Measurements from ENCODE around the gene TEPSIN. TPM values are rescaled to one million over a fixed set of nuclear protein-coding genes. Genes with fewer than 3 reads are reported as not detected.

Gene TEPSIN
- total RNA-seq, 1 donor from 2014 or later = 40.0 TPM

- H3K9me3 Mint-ChIP-seq = no peaks in the 10 kb centered on the region
- no peak overlapping the region for H3K4me3 Mint-ChIP-seq
- H3K4me1 Mint-ChIP-seq = no peaks in the 10 kb centered on the region
- H3K27me3 Mint-ChIP-seq = no peaks in the 10 kb centered on the region
- no peak for DNase-seq
- intact Hi-C loops (cut with micrococcal nuclease) = no loop called here
- H3K36me3 Mint-ChIP-seq (ENCODE audit: low read depth) = no peaks in the 10 kb centered on the region
- H3K27ac Mint-ChIP-seq = no peak overlapping the region
Observed at GRCh38 chr17:81193470-81194224, 45.2 kb downstream of the TEPSIN start.

- intact Hi-C loops (cut with micrococcal nuclease) = no loop called here
- Mint-ChIP-seq H3K27ac (no peak overlapping the region), H3K4me1 (no peaks in the 10 kb centered on the region), H3K36me3 (ENCODE audit: low read depth) (no peaks in the 10 kb centered on the region), H3K9me3 (no peaks in the 10 kb centered on the region), H3K4me3 (no peak overlapping the region), H3K27me3 (no peaks in the 10 kb centered on the region)
- DNase-seq = no peak
Observed at GRCh38 chr17:81193051-81193410, 45.8 kb downstream of the TEPSIN start.

- DNase-seq = no peak
- Mint-ChIP-seq H3K9me3 (no peaks in the 10 kb centered on the region), H3K4me1 (no peaks in the 10 kb centered on the region), H3K27me3 (no peaks in the 10 kb centered on the region), H3K27ac (no peak overlapping the region), H3K36me3 (ENCODE audit: low read depth) (no peaks in the 10 kb centered on the region), H3K4me3 (no peak overlapping the region)
- intact Hi-C loops (cut with micrococcal nuclease) = no loop called here
Observed at GRCh38 chr17:81192386-81193050, 46.3 kb downstream of the TEPSIN start.

GRCh38 chr17:81191646-81192045 is 47.2 kb downstream of the TEPSIN start:
- Mint-ChIP-seq H3K36me3 (ENCODE audit: low read depth) (no peaks in the 10 kb centered on the region), H3K9me3 (no peaks in the 10 kb centered on the region), H3K27ac (no peak overlapping the region), H3K4me3 (no peak overlapping the region), H3K4me1 (no peaks in the 10 kb centered on the region), H3K27me3 (no peaks in the 10 kb centered on the region)
- intact Hi-C loops (cut with micrococcal nuclease) = no loop called here
- DNase-seq = no peak

- DNase-seq = no peak
- H3K36me3 Mint-ChIP-seq (ENCODE audit: low read depth) = no peaks in the 10 kb centered on the region
- intact Hi-C loops (cut with micrococcal nuclease) = no loop called here
- H3K27me3 Mint-ChIP-seq = no peaks in the 10 kb centered on the region
- no peaks in the 10 kb centered on the region for H3K4me1 Mint-ChIP-seq
- no peaks in the 10 kb centered on the region for H3K9me3 Mint-ChIP-seq
- H3K4me3 Mint-ChIP-seq = no peak overlapping the region
- H3K27ac Mint-ChIP-seq = no peak overlapping the region
Observed at GRCh38 chr17:81191116-81191515, 47.7 kb downstream of the TEPSIN start.

GRCh38 chr17:81190591-81190990 is 48.3 kb downstream of the TEPSIN start:
- Mint-ChIP-seq H3K4me3 (no peak overlapping the region), H3K4me1 (no peaks in the 10 kb centered on the region), H3K27ac (no peak overlapping the region), H3K27me3 (no peaks in the 10 kb centered on the region), H3K36me3 (ENCODE audit: low read depth) (no peaks in the 10 kb centered on the region), H3K9me3 (no peaks in the 10 kb centered on the region)
- DNase-seq = no peak
- intact Hi-C loops (cut with micrococcal nuclease) = no loop called here

GRCh38 chr17:81189670-81190530 is 49.0 kb downstream of the TEPSIN start:
- Mint-ChIP-seq H3K27me3 (no peaks in the 10 kb centered on the region), H3K9me3 (no peaks in the 10 kb centered on the region), H3K4me1 (no peaks in the 10 kb centered on the region), H3K36me3 (ENCODE audit: low read depth) (no peaks in the 10 kb centered on the region), H3K4me3 (no peak overlapping the region), H3K27ac (no peak overlapping the region)
- intact Hi-C loops (cut with micrococcal nuclease) = no loop called here
- DNase-seq = no peak

GRCh38 chr17:81189016-81189415 is 49.8 kb downstream of the TEPSIN start:
- Mint-ChIP-seq H3K9me3 (no peaks in the 10 kb centered on the region), H3K27me3 (no peaks in the 10 kb centered on the region), H3K27ac (no peak overlapping the region), H3K4me3 (no peak overlapping the region), H3K36me3 (ENCODE audit: low read depth) (no peaks in the 10 kb centered on the region), H3K4me1 (no peaks in the 10 kb centered on the region)
- intact Hi-C loops (cut with micrococcal nuclease) = no loop called here
- no peak for DNase-seq

- intact Hi-C loops (cut with micrococcal nuclease) = no loop called here
- DNase-seq = no peak
- Mint-ChIP-seq H3K4me3 (no peak overlapping the region), H3K27me3 (no peaks in the 10 kb centered on the region), H3K36me3 (ENCODE audit: low read depth) (no peaks in the 10 kb centered on the region), H3K9me3 (no peaks in the 10 kb centered on the region), H3K4me1 (no peaks in the 10 kb centered on the region), H3K27ac (no peak overlapping the region)
Observed at GRCh38 chr17:81188491-81188840, 50.4 kb downstream of the TEPSIN start.

GRCh38 chr17:81187586-81188490 is 51.0 kb downstream of the TEPSIN start:
- Mint-ChIP-seq H3K4me1 (no peaks in the 10 kb centered on the region), H3K9me3 (no peaks in the 10 kb centered on the region), H3K36me3 (ENCODE audit: low read depth) (no peaks in the 10 kb centered on the region), H3K27ac (no peak overlapping the region), H3K27me3 (no peaks in the 10 kb centered on the region), H3K4me3 (no peak overlapping the region)
- intact Hi-C loops (cut with micrococcal nuclease) = no loop called here
- DNase-seq = no peak

- Mint-ChIP-seq H3K9me3 (no peaks in the 10 kb centered on the region), H3K4me1 (no peaks in the 10 kb centered on the region), H3K4me3 (no peak overlapping the region), H3K27me3 (no peaks in the 10 kb centered on the region), H3K36me3 (ENCODE audit: low read depth) (no peaks in the 10 kb centered on the region), H3K27ac (no peak overlapping the region)
- intact Hi-C loops (cut with micrococcal nuclease) = no loop called here
- no peak for DNase-seq
Observed at GRCh38 chr17:81187120-81187519, 51.7 kb downstream of the TEPSIN start.

- Mint-ChIP-seq H3K4me1 (no peaks in the 10 kb centered on the region), H3K9me3 (no peaks in the 10 kb centered on the region), H3K4me3 (no peak overlapping the region), H3K27ac (no peak overlapping the region), H3K27me3 (no peaks in the 10 kb centered on the region), H3K36me3 (ENCODE audit: low read depth) (no peaks in the 10 kb centered on the region)
- intact Hi-C loops (cut with micrococcal nuclease) = no loop called here
- no peak for DNase-seq
Observed at GRCh38 chr17:81186203-81186602, 52.7 kb downstream of the TEPSIN start.

- intact Hi-C loops (cut with micrococcal nuclease) = no loop called here
- H3K27ac Mint-ChIP-seq = no peak overlapping the region
- H3K4me1 Mint-ChIP-seq = no peaks in the 10 kb centered on the region
Observed at GRCh38 chr17:81184555-81184954, 54.3 kb downstream of the TEPSIN start.

More at GRCh38 chr17:81184555-81184954, 54.3 kb downstream of the TEPSIN start:
- H3K4me3 Mint-ChIP-seq = no peak overlapping the region
- H3K36me3 Mint-ChIP-seq (ENCODE audit: low read depth) = no peaks in the 10 kb centered on the region
- H3K9me3 Mint-ChIP-seq = no peaks in the 10 kb centered on the region
- H3K27me3 Mint-ChIP-seq = no peaks in the 10 kb centered on the region
- no peak for DNase-seq

Data from activated CD4-positive, alpha-beta T cell treated with anti-CD3 and anti-CD28 coated beads, Interleukin-2, amount 10 ng/mL, durations not matched to agents 24 days and 14 days (primary cell).